Smooth muscle cell (in vitro differentiated cells): ENCODE results near the gene AMBRA1. TPM values are rescaled to one million over a fixed set of nuclear protein-coding genes. Genes with fewer than 3 reads are reported as not detected.

ENCODE experiments used
- DNase-seq: peaks from one replicate; lab custom pipeline; 2025; ENCODE audit not compliant: unreplicated experiment; lab: John Stamatoyannopoulos, UW
- H2AFZ ChIP-seq: fragments of 200-600 bp; sonication (generic); 2 replicates; pipeline ENCODE4 v1.6.0; 2016; ENCODE audit warnings: antibody characterized with exemption, low read depth, mild to moderate bottlenecking
- H3F3A ChIP-seq: fragments of 200-600 bp; sonication (generic); 2 replicates; pipeline ENCODE4 v1.6.0; 2017; ENCODE audit warnings: antibody characterized with exemption, low read depth
- H3K27ac ChIP-seq: fragments of 200-600 bp; sonication (generic); 2 replicates; pipeline ENCODE4 v1.5.1; 2016; ENCODE audit warnings: low read depth, mild to moderate bottlenecking
- H3K27me3 ChIP-seq: fragments of 200-600 bp; sonication (generic); 2 replicates; pipeline ENCODE4 v1.6.1; 2016; ENCODE audit warnings: low read depth, mild to moderate bottlenecking
- H3K36me3 ChIP-seq: fragments of 200-600 bp; sonication (generic); 2 replicates; pipeline ENCODE4 v1.5.1; 2016; ENCODE audit warnings: low read depth
- H3K4me1 ChIP-seq: fragments of 200-600 bp; sonication (generic); 2 replicates; pipeline ENCODE4 v1.5.1; 2016; ENCODE audit warnings: low read depth
- H3K4me2 ChIP-seq: fragments of 200-600 bp; sonication (generic); 2 replicates; pipeline ENCODE4 v1.6.0; 2016; ENCODE audit warnings: mild to moderate bottlenecking
- H3K4me3 ChIP-seq: fragments of 200-600 bp; sonication (generic); 2 replicates; pipeline ENCODE4 v1.5.1; 2016; ENCODE audit warnings: mild to moderate bottlenecking
- H3K79me2 ChIP-seq: fragments of 200-600 bp; sonication (generic); 2 replicates; pipeline ENCODE4 v1.6.0; 2016; ENCODE audit warnings: low read depth, mild to moderate bottlenecking
- H3K9ac ChIP-seq: fragments of 200-600 bp; sonication (generic); 2 replicates; pipeline ENCODE4 v1.6.0; 2016; ENCODE audit warnings: low read depth
- H3K9me3 ChIP-seq: fragments of 200-600 bp; sonication (generic); replicated peaks from 2 replicates; pipeline ENCODE4 v1.5.1; 2016; ENCODE audit warnings: low read depth
- H4K20me1 ChIP-seq: fragments of 200-600 bp; sonication (generic); 2 replicates; pipeline ENCODE4 v1.6.0; 2016; ENCODE audit warnings: low read depth
- WGBS: methylation state at CpG from one replicate; pipeline ENCODE4 v1.1.7; 2016; ENCODE audit warnings: low lambda C conversion rate; 5-methylcytosine and 5-hydroxymethylcytosine counted together
- polyA plus RNA-seq: library from polyadenylated mRNA; unstranded; fragments of >200 nt; fragmentation: Nextera tagmentation; extraction: Ambion mirVana; gene quantifications from 2 replicates; pipeline ENCODE4 v1.2.1, GENCODE V29; 2016
- total RNA-seq: library from RNA; depleted of rRNA; stranded (reverse); fragments of >200 nt; gene quantifications from 2 replicates; pipeline ENCODE4 v1.2.3, GENCODE V29; 2014
- TF ChIP-seq, protein P1 (sequence below): fragments of 200-600 bp; sonication (generic); IDR thresholded peaks from 2 replicates; pipeline ENCODE4 v1.5.1; 2017; ENCODE audit warnings: borderline replicate concordance, mild to moderate bottlenecking, antibody characterized with exemption; ENCODE audit not compliant: insufficient read depth, poor library complexity, severe bottlenecking

The AMBRA1 gene
- total and polyA plus RNA-seq, 2 experiments from 2014 or later, result 10.3 to 38.3 TPM

DNA sequence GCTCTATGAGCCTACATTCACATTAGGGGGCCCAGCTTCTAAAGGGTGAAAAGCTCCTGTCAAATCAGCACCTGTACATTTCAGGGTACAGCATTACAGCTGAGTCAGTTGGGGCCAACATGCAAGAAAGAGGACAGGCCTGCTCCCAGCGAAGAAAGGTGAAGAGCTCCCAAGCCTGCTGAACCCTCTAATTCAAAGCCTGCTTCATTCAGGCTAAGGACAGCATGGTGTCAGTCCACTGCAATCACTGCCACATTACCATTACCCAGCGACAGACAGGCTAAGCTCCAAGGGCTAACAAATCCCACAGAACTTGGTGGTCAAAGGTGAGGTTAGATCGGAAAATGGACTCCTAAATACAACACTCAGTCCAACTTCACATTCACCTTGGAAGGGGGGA is 136.8 kb downstream of the AMBRA1 start:
- TF ChIP-seq, protein P1, sequence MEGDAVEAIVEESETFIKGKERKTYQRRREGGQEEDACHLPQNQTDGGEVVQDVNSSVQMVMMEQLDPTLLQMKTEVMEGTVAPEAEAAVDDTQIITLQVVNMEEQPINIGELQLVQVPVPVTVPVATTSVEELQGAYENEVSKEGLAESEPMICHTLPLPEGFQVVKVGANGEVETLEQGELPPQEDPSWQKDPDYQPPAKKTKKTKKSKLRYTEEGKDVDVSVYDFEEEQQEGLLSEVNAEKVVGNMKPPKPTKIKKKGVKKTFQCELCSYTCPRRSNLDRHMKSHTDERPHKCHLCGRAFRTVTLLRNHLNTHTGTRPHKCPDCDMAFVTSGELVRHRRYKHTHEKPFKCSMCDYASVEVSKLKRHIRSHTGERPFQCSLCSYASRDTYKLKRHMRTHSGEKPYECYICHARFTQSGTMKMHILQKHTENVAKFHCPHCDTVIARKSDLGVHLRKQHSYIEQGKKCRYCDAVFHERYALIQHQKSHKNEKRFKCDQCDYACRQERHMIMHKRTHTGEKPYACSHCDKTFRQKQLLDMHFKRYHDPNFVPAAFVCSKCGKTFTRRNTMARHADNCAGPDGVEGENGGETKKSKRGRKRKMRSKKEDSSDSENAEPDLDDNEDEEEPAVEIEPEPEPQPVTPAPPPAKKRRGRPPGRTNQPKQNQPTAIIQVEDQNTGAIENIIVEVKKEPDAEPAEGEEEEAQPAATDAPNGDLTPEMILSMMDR, result no peak
- no peak overlapping the region for H3K9ac ChIP-seq
- H3F3A ChIP-seq, result peaks cover 11% of the 10 kb centered on the region
- no peaks in the 10 kb centered on the region for H3K36me3 ChIP-seq
- peak overlapping the region; percentile 81 for H3K27ac ChIP-seq
- no peaks in the 10 kb centered on the region for H3K27me3 ChIP-seq
- no peak overlapping the region for H3K4me3 ChIP-seq
- peaks cover 60% of the 10 kb centered on the region for H4K20me1 ChIP-seq
- WGBS, result 83% methylated on average over 3 of the region's 3 CpGs
- no peak overlapping the region for H2AFZ ChIP-seq
- no peak overlapping the region for H3K4me2 ChIP-seq
- H3K4me1 ChIP-seq, result peaks cover 38% of the 10 kb centered on the region
- DNase-seq, result no peak
- H3K79me2 ChIP-seq, result peaks cover 10% of the 10 kb centered on the region
- no peaks in the 10 kb centered on the region for H3K9me3 ChIP-seq

DNA sequence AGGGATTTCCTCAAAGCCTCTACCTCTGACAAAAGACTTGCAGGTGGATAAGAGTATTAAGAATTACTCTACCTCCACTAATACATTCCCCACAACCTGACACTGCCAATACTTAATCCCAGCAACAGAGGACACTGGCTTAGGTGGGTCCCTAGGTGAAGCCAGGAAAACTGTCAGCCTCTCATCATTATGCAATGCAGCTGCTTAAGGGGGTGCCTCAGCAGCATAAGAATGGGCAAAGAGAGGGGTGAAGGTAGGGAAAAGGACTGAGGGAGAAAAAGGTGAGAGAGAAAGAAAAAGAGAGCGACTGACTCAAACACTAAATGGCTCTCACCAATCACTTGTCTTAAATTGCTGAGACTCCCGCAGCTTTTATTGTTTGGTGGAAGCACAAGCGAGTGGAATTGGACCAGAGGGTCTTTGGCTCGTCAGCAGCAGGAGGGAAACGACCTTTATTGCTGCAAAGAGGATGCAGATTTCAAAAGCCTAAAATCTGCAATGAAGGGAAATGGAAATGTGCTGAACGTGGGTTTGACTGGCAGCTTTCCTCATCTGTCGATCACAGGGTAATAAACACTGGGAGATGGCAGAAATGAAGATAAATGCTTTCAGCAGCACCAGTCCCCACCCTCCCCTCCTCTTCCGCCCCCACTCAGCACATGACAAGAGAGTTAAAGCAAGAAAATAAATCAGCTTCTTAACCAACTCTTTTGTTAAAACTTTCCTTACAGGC is 137.4 kb downstream of the AMBRA1 start:
- 61% methylated on average over 8 of the region's 8 CpGs for WGBS
- Histone ChIP-seq H3F3A (peaks cover 12% of the 10 kb centered on the region), H3K4me3 (no peak overlapping the region), H3K9ac (no peak overlapping the region), H3K36me3 (no peaks in the 10 kb centered on the region), H3K79me2 (peaks cover 10% of the 10 kb centered on the region), H3K27ac (no peak overlapping the region), H3K4me2 (no peak overlapping the region), H3K27me3 (no peaks in the 10 kb centered on the region), H4K20me1 (peaks cover 63% of the 10 kb centered on the region), H3K4me1 (peaks cover 38% of the 10 kb centered on the region), H2AFZ (no peak overlapping the region), H3K9me3 (no peaks in the 10 kb centered on the region)
- TF ChIP-seq, protein P1, result no peak
- no peak for DNase-seq

DNA sequence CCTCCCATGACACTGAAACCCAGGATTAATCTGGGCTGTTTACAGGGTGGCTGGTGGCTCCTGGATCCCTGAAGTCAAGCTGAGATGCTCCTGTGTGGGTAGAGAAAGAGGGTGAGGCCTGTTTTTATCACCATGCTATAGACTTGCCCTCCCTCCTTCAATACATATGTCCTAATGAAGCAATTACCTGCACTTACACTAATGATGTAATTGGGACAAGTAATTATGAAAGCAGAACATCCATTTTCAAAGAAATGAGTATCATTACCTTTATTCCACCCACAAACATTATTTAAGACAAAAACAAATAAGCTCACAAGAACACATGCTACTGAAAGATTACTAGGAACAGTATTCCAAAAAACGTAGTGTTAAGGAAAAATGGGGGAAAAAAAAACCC is 138.0 kb downstream of the AMBRA1 start:
- H3K4me3 ChIP-seq, result no peak overlapping the region
- no peaks in the 10 kb centered on the region for H3K9me3 ChIP-seq
- 82% methylated on average over 1 of the region's 1 CpG for WGBS
- no peak overlapping the region for H2AFZ ChIP-seq
- no peaks in the 10 kb centered on the region for H3K27me3 ChIP-seq
- peaks cover 10% of the 10 kb centered on the region for H3K79me2 ChIP-seq
- no peaks in the 10 kb centered on the region for H3K36me3 ChIP-seq
- H3K9ac ChIP-seq, result no peak overlapping the region
- no peak overlapping the region for H3K4me2 ChIP-seq
- H3F3A ChIP-seq, result peaks cover 9% of the 10 kb centered on the region
- peaks cover 60% of the 10 kb centered on the region for H4K20me1 ChIP-seq
- no peak for DNase-seq
- TF ChIP-seq, protein P1, result no peak
- H3K27ac ChIP-seq, result no peak overlapping the region
- peaks cover 37% of the 10 kb centered on the region for H3K4me1 ChIP-seq

DNA sequence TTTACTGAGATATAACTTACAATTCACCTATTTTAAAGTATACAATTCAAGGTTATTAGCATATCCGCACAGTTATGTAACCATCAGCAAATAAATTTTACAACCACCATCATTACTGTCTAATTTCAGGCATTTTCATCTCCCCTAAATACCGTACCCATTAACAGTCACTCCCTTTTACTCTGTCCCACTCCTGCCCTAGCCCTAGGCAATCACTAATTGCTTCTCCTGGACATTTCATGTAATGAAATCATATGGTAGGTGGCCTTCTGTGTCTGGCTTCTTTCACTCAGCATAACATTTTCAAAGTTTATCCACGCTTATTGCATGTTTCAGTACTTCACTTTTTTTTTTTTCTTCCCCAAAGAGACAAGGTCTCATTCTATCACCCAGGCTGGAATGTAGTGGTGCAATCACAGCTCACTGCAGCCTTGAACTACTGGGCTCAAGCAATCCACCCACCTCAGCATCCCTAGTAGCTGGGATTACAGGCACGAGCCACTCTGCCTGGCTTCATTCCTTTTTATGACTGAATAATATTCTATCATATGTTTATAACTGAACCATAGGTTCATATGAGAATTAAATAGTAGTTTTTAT is 140.8 kb downstream of the AMBRA1 start:
- Histone ChIP-seq H3K9ac (no peak overlapping the region), H3K4me2 (no peak overlapping the region), H3K4me3 (no peak overlapping the region), H3K79me2 (peaks cover 23% of the 10 kb centered on the region), H3K27me3 (no peaks in the 10 kb centered on the region), H3K9me3 (no peaks in the 10 kb centered on the region), H2AFZ (no peak overlapping the region), H3K4me1 (peaks cover 30% of the 10 kb centered on the region), H3F3A (peaks cover 6% of the 10 kb centered on the region), H3K36me3 (no peaks in the 10 kb centered on the region), H4K20me1 (peaks cover 64% of the 10 kb centered on the region), H3K27ac (peak overlapping the region; percentile 2)
- TF ChIP-seq, protein P1, result no peak
- DNase-seq, result no peak
- WGBS, result 52% methylated on average over 4 of the region's 4 CpGs
